ENCODE data around the gene PIP5K1B.

- TF ChIP-seq ZNF462 (CRISPR knock-in tag; IDR thresholded peaks at IDR 0.05) (no peak), EZH2 (IDR thresholded peaks at IDR 0.05; ENCODE audit: low read depth, unreplicated experiment) (no peak), CTCF (conservative IDR thresholded peaks at IDR 0.05; ENCODE audit: low read depth in 2 of 2) (no peak), ZNF114 (CRISPR knock-in tag; IDR thresholded peaks at IDR 0.05) (no peak)
Measured at GRCh38 chr9:68739621-68740174, 34.7 kb downstream of the PIP5K1B start.

Measured in GM23338 (cell line).